ENCODE data around the gene ZXDB. TPM values are rescaled to one million over a fixed set of nuclear protein-coding genes. Genes with fewer than 3 reads are reported as not detected.
"Not testable (repeated sequence)": the region's sequence is repeated elsewhere in the genome, so short reads cannot be mapped to it uniquely, and the experiment has no call there.

Gene ZXDB
- total RNA-seq, 6 donors from 2014 or later: 6.3 to 11.0 (median 7.5) TPM

GRCh38 chrX:57586360-57586759, 5.5 kb upstream of the ZXDB start:
- TF ChIP-seq EP300 (IDR thresholded peaks at IDR 0.05) (no peak), POLR2AphosphoS5 (IDR thresholded peaks at IDR 0.05) (no peak), CTCF (IDR thresholded peaks at IDR 0.05) (no peak), POLR2A (IDR thresholded peaks at IDR 0.05) (no peak)
- Histone ChIP-seq H3K9me3 (no peaks in the 10 kb centered on the region), H3K27ac (no peak overlapping the region), H3K4me3 (no peak overlapping the region), H3K27me3 (no peaks in the 10 kb centered on the region), H3K4me1 (peaks cover 0 to 6% (median 0%) of the 10 kb centered on the region in 4 donors), H3K36me3 (no peaks in the 10 kb centered on the region)
- ATAC-seq (ENCODE audit: low FRiP score in 2 of 2): no peak
- WGBS, 2 donors: 81% methylated on average over 4 of the region's 4 CpGs; no CpG with 5 or more reads in 1 of the 2 donors
- DNase-seq: no peak

GRCh38 chrX:57587062-57587461, 4.7 kb upstream of the ZXDB start:
- 63 to 100% methylated on average over 1 to 2 of the region's 2 CpGs for WGBS, 2 donors
- TF ChIP-seq POLR2A (IDR thresholded peaks at IDR 0.05) (no peak), CTCF (IDR thresholded peaks at IDR 0.05) (no peak), EP300 (IDR thresholded peaks at IDR 0.05) (no peak), POLR2AphosphoS5 (IDR thresholded peaks at IDR 0.05) (no peak)
- Histone ChIP-seq H3K36me3 (no peaks in the 10 kb centered on the region), H3K27me3 (no peaks in the 10 kb centered on the region), H3K4me3 (no peak overlapping the region), H3K9me3 (no peaks in the 10 kb centered on the region), H3K27ac (no peak overlapping the region), H3K4me1 (peaks cover 0 to 6% (median 0%) of the 10 kb centered on the region in 4 donors)
- ATAC-seq (ENCODE audit: low FRiP score in 2 of 2) (no peak), DNase-seq (no peak)

GRCh38 chrX:57587607-57588006, 4.2 kb upstream of the ZXDB start:
- ATAC-seq (ENCODE audit: low FRiP score in 2 of 2) (no peak), DNase-seq (no peak)
- H3K9me3 ChIP-seq: no peaks in the 10 kb centered on the region
- no peak overlapping the region for H3K27ac ChIP-seq
- H3K4me3 ChIP-seq: no peak overlapping the region
- H3K27me3 ChIP-seq: no peaks in the 10 kb centered on the region
- H3K4me1 ChIP-seq: peaks cover 0 to 6% (median 0%) of the 10 kb centered on the region in 4 donors
- H3K36me3 ChIP-seq: no peaks in the 10 kb centered on the region
- no peak for TF ChIP-seq POLR2A (IDR thresholded peaks at IDR 0.05)
- no peak for TF ChIP-seq POLR2AphosphoS5 (IDR thresholded peaks at IDR 0.05)
- no peak for TF ChIP-seq CTCF (IDR thresholded peaks at IDR 0.05)
- no peak for TF ChIP-seq EP300 (IDR thresholded peaks at IDR 0.05)
- WGBS, 2 donors: 72 to 78% methylated on average over 2 of the region's 2 CpGs

GRCh38 chrX:57592160-57592893, 516 bp downstream of the ZXDB start:
- peak in 1 of 2 donors; percentile 91 for DNase-seq
- WGBS, 2 donors: 38% methylated on average over 42 of the region's 84 CpGs; no CpG with 5 or more reads in 1 of the 2 donors

More at GRCh38 chrX:57592160-57592893, 516 bp downstream of the ZXDB start:
- peak in 1 of 4 donors; percentile 35 for TF ChIP-seq POLR2A (IDR thresholded peaks at IDR 0.05)
- peak in 1 of 6 experiments; percentile 1 for TF ChIP-seq CTCF (IDR thresholded peaks at IDR 0.05)
- Histone ChIP-seq H3K4me3 (peak overlapping the region; percentile 54 to 64 (median 59)), H3K4me1 (peaks cover 5 to 33% (median 8%) of the 10 kb centered on the region in 4 donors), H3K27ac (peak overlapping the region; percentile 92 to 97 (median 95))
- H3K36me3 ChIP-seq, H3K9me3 ChIP-seq, H3K27me3 ChIP-seq: not testable (repeated sequence)
- peak; percentile 83 to 93 for ATAC-seq (ENCODE audit: low FRiP score in 2 of 2)
